ENCODE measurements around the gene RBP5. TPM values are rescaled to one million over a fixed set of nuclear protein-coding genes. Genes with fewer than 3 reads are reported as not detected.

Gene RBP5
- total and polyA plus RNA-seq, 4 donors, result 12.9 to 108 (median 63.6) TPM

DNA sequence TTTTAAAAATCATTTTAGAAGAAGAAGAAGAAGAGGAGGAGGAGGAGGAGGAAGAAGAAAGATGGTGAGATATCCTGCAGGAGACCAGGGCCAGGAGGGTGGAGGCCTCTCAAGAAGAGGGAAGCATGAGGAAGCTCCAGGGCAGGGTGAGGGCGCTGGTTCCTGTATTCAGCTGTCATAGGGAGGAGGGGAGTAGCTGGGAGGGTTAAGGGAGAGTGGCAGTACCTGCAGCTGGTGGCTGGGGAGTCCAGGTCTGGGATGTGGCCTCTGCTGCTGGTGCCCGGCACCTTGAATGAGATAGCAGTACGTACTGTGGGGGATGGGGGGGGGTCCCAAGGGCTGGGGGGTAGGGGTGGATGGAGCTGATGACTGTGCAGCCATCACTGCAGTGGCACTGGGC is 9.8 kb downstream of the RBP5 start:
- H3K27me3 ChIP-seq (ENCODE audit: control insufficient read depth in 4 of 4, insufficient read depth in 4 of 4, low read length in 3 of 4), result no peaks in the 10 kb centered on the region
- peaks cover 11 to 55% (median 39%) of the 10 kb centered on the region in 4 donors for H3K4me1 ChIP-seq (ENCODE audit: control insufficient read depth in 4 of 4, insufficient read depth in 4 of 4, low read length in 3 of 4)
- no peak overlapping the region for H3K27ac ChIP-seq (ENCODE audit: low read depth in 1 of 2, low read length in 2 of 2)
- H3K36me3 ChIP-seq (ENCODE audit: control insufficient read depth in 4 of 4, insufficient read depth in 3 of 4, low read depth in 1 of 4, low read length in 3 of 4), result peaks cover 0 to 3% (median 1%) of the 10 kb centered on the region in 4 donors
- TF ChIP-seq YY1 (IDR thresholded peaks at IDR 0.05), result no peak
- no peak for TF ChIP-seq HNF4A (conservative IDR thresholded peaks at IDR 0.05)
- no peak for TF ChIP-seq HNF4G (IDR thresholded peaks at IDR 0.05)
- no peak for TF ChIP-seq RXRA (IDR thresholded peaks at IDR 0.05)
- TF ChIP-seq TAF1 (conservative IDR thresholded peaks at IDR 0.05), result no peak
- TF ChIP-seq, protein P1, sequence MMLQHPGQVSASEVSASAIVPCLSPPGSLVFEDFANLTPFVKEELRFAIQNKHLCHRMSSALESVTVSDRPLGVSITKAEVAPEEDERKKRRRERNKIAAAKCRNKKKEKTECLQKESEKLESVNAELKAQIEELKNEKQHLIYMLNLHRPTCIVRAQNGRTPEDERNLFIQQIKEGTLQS (IDR thresholded peaks at IDR 0.05), result no peak
- no peak for TF ChIP-seq FOXA1 (IDR thresholded peaks at IDR 0.05)
- TF ChIP-seq, protein P2, sequence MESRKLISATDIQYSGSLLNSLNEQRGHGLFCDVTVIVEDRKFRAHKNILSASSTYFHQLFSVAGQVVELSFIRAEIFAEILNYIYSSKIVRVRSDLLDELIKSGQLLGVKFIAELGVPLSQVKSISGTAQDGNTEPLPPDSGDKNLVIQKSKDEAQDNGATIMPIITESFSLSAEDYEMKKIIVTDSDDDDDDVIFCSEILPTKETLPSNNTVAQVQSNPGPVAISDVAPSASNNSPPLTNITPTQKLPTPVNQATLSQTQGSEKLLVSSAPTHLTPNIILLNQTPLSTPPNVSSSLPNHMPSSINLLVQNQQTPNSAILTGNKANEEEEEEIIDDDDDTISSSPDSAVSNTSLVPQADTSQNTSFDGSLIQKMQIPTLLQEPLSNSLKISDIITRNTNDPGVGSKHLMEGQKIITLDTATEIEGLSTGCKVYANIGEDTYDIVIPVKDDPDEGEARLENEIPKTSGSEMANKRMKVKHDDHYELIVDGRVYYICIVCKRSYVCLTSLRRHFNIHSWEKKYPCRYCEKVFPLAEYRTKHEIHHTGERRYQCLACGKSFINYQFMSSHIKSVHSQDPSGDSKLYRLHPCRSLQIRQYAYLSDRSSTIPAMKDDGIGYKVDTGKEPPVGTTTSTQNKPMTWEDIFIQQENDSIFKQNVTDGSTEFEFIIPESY (IDR thresholded peaks at IDR 0.05), result no peak
- no peak for TF ChIP-seq EGR1 (IDR thresholded peaks at IDR 0.05; ENCODE audit: low read depth in 2 of 2)
- no peak for TF ChIP-seq NR2F2 (IDR thresholded peaks at IDR 0.05)
- TF ChIP-seq FOXA2 (IDR thresholded peaks at IDR 0.05), result no peak
- no peak for TF ChIP-seq MAX (IDR thresholded peaks at IDR 0.05)
- no peak overlapping the region for H3K4me3 ChIP-seq (ENCODE audit: low read depth in 1 of 3, low read length in 3 of 3)
- 86% methylated on average over 3 of the region's 3 CpGs for WGBS
- H3K9ac ChIP-seq (ENCODE audit: low read depth in 1 of 2, low read length in 2 of 2), result no peak overlapping the region
- no peak for DNase-seq (ENCODE audit: low spot score)
- no peaks in the 10 kb centered on the region for H3K9me3 ChIP-seq (ENCODE audit: control insufficient read depth in 4 of 4, low read length in 3 of 4)

- Histone ChIP-seq H3K27ac (ENCODE audit: low read depth in 1 of 2, low read length in 2 of 2) (no peak overlapping the region), H3K4me1 (ENCODE audit: control insufficient read depth in 4 of 4, insufficient read depth in 4 of 4, low read length in 3 of 4) (peaks cover 10 to 54% (median 35%) of the 10 kb centered on the region in 4 donors)
Measured at GRCh38 chr12:7117670-7118069, 11.0 kb downstream of the RBP5 start.

More at GRCh38 chr12:7117670-7118069, 11.0 kb downstream of the RBP5 start:
- TF ChIP-seq FOXA2 (IDR thresholded peaks at IDR 0.05) (no peak), NR2F2 (IDR thresholded peaks at IDR 0.05) (no peak), RAD21 (IDR thresholded peaks at IDR 0.05) (no peak), HNF4G (IDR thresholded peaks at IDR 0.05) (peak; percentile 18), MAX (IDR thresholded peaks at IDR 0.05) (no peak), YY1 (IDR thresholded peaks at IDR 0.05) (no peak), FOXA1 (IDR thresholded peaks at IDR 0.05) (no peak), RXRA (IDR thresholded peaks at IDR 0.05) (peak in 1 of 2 donors; percentile 37), EGR1 (IDR thresholded peaks at IDR 0.05; ENCODE audit: low read depth in 2 of 2) (no peak), HNF4A (conservative IDR thresholded peaks at IDR 0.05) (peak; percentile 82 to 86), JUND (IDR thresholded peaks at IDR 0.05) (no peak)
- TF ChIP-seq, protein P2 (IDR thresholded peaks at IDR 0.05), result no peak
- TF ChIP-seq, protein P3, sequence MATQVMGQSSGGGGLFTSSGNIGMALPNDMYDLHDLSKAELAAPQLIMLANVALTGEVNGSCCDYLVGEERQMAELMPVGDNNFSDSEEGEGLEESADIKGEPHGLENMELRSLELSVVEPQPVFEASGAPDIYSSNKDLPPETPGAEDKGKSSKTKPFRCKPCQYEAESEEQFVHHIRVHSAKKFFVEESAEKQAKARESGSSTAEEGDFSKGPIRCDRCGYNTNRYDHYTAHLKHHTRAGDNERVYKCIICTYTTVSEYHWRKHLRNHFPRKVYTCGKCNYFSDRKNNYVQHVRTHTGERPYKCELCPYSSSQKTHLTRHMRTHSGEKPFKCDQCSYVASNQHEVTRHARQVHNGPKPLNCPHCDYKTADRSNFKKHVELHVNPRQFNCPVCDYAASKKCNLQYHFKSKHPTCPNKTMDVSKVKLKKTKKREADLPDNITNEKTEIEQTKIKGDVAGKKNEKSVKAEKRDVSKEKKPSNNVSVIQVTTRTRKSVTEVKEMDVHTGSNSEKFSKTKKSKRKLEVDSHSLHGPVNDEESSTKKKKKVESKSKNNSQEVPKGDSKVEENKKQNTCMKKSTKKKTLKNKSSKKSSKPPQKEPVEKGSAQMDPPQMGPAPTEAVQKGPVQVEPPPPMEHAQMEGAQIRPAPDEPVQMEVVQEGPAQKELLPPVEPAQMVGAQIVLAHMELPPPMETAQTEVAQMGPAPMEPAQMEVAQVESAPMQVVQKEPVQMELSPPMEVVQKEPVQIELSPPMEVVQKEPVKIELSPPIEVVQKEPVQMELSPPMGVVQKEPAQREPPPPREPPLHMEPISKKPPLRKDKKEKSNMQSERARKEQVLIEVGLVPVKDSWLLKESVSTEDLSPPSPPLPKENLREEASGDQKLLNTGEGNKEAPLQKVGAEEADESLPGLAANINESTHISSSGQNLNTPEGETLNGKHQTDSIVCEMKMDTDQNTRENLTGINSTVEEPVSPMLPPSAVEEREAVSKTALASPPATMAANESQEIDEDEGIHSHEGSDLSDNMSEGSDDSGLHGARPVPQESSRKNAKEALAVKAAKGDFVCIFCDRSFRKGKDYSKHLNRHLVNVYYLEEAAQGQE (IDR thresholded peaks at IDR 0.05), result no peak
- no peak overlapping the region for H3K4me3 ChIP-seq (ENCODE audit: low read depth in 1 of 3, low read length in 3 of 3)
- no peak for DNase-seq (ENCODE audit: low spot score)
- no peak overlapping the region for H3K9ac ChIP-seq (ENCODE audit: low read depth in 1 of 2, low read length in 2 of 2)
- H3K9me3 ChIP-seq (ENCODE audit: control insufficient read depth in 4 of 4, low read length in 3 of 4), result no peaks in the 10 kb centered on the region
- no peaks in the 10 kb centered on the region for H3K27me3 ChIP-seq (ENCODE audit: control insufficient read depth in 4 of 4, insufficient read depth in 4 of 4, low read length in 3 of 4)
- 37% methylated on average over 3 of the region's 3 CpGs for WGBS
- H3K36me3 ChIP-seq (ENCODE audit: control insufficient read depth in 4 of 4, insufficient read depth in 3 of 4, low read depth in 1 of 4, low read length in 3 of 4), result peaks cover 0 to 3% (median 1%) of the 10 kb centered on the region in 4 donors

Measured in liver (tissue), 9 donors.